Measurements from ENCODE around the gene DNAAF5. TPM values are rescaled to one million over a fixed set of nuclear protein-coding genes. Genes with fewer than 3 reads are reported as not detected.

The DNAAF5 gene
- total RNA-seq, 3 donors from 2014 or later, result 14.1 to 29.8 (median 23.6) TPM

- Histone ChIP-seq H3K27me3 (no peaks in the 10 kb centered on the region), H3K36me3 (no peaks in the 10 kb centered on the region), H3K4me1 (peaks cover 4 to 7% of the 10 kb centered on the region in 2 donors), H3K4me3 (no peak overlapping the region), H3K9me3 (peaks cover 0 to 11% of the 10 kb centered on the region in 2 donors), H3K27ac (no peak overlapping the region)
- intact Hi-C loops (cut with DNase I; ENCODE audit: low total_unique reads), result no loop called here
- no peak for TF ChIP-seq CTCF (IDR thresholded peaks at IDR 0.05)
- no peak for TF ChIP-seq POLR2A (IDR thresholded peaks at IDR 0.05)
- no peak for TF ChIP-seq POLR2AphosphoS5 (IDR thresholded peaks at IDR 0.05)
- DNase-seq (ENCODE audit: low spot score in 2 of 2), result no peak
Measured at GRCh38 chr7:732556-732955, 6.1 kb downstream of the DNAAF5 start.

DNA sequence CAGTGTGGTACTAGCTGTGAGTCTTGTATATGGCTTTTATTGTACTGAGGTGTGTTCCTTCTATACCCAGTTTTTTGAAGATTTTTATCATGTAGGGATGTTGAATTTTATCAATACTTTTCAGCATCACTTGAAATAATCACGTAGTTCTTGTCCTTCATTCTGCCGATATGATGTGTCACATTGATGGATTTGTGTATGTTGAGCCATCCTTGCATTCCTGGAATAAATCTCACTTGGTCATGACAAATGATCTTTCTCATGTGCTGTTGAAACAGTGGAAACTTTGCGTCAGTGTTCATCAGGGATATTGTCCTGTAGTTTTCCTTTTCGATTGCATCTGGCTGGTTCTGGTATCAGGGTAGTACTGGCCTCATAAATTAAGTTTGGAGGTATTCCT, 7.7 kb downstream of the DNAAF5 start:
- intact Hi-C loops (cut with DNase I; ENCODE audit: low total_unique reads), result no loop called here
- TF ChIP-seq CTCF (IDR thresholded peaks at IDR 0.05), result no peak
- no peak for TF ChIP-seq POLR2A (IDR thresholded peaks at IDR 0.05)
- TF ChIP-seq POLR2AphosphoS5 (IDR thresholded peaks at IDR 0.05), result no peak
- H3K4me1 ChIP-seq, result no peaks in the 10 kb centered on the region
- no peak for DNase-seq (ENCODE audit: low spot score in 2 of 2)
- H3K27ac ChIP-seq, result no peak overlapping the region
- no peaks in the 10 kb centered on the region for H3K27me3 ChIP-seq
- H3K9me3 ChIP-seq, result peaks cover 0 to 11% of the 10 kb centered on the region in 2 donors
- H3K36me3 ChIP-seq, result no peaks in the 10 kb centered on the region
- no peak overlapping the region for H3K4me3 ChIP-seq

DNA sequence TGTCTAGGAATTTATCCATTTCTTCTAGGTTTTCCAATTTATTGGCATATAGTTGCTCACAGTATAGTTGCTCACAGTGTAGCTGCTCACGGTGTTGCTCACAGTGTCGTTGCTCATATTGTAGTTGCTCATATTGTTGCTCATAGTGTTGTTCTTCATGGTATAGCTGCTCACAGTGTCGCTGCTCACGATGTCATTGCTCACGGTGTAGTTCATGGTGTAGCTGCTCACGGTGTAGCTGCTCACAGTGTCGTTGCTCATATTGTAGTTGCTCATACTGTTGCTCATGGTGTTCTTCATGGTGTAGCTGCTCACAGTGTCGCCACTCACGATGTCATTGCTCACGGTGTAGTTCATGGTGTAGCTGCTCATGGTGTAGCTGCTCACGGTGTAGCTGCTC, 8.3 kb downstream of the DNAAF5 start:
- Histone ChIP-seq H3K4me1 (no peaks in the 10 kb centered on the region), H3K4me3 (no peak overlapping the region), H3K27me3 (no peaks in the 10 kb centered on the region), H3K27ac (no peak overlapping the region), H3K36me3 (no peaks in the 10 kb centered on the region), H3K9me3 (peaks cover 0 to 11% of the 10 kb centered on the region in 2 donors)
- intact Hi-C loops (cut with DNase I; ENCODE audit: low total_unique reads), result no loop called here
- peak in 1 of 2 donors; percentile 5 for DNase-seq (ENCODE audit: low spot score in 2 of 2)
- TF ChIP-seq POLR2AphosphoS5 (IDR thresholded peaks at IDR 0.05) (no peak), POLR2A (IDR thresholded peaks at IDR 0.05) (no peak), CTCF (IDR thresholded peaks at IDR 0.05) (no peak)

DNA sequence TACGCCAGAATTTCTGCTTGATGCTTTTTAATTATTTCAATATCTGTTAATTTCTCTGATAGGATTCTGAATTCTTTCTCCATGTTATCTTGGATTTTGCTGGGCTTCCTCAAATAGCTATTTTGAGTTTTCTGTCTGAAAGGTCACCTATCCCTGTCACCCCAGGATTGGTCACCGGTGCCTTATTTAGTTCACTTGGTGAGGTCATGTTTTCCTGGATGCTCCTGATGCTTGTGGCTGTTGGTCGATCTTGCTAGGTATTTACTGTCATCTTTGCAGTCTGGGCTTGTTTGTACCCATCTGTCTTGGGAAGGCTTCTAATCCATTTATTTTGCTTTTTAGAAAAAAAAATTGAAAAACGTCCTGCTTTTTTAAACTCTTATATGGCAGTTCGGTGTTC, 11.7 kb downstream of the DNAAF5 start:
- H3K27ac ChIP-seq, result no peak overlapping the region
- intact Hi-C loops (cut with DNase I; ENCODE audit: low total_unique reads), result no loop called here
- no peaks in the 10 kb centered on the region for H3K36me3 ChIP-seq
- H3K27me3 ChIP-seq, result no peaks in the 10 kb centered on the region
- peaks cover 0 to 11% of the 10 kb centered on the region in 2 donors for H3K9me3 ChIP-seq
- no peak for DNase-seq (ENCODE audit: low spot score in 2 of 2)
- no peaks in the 10 kb centered on the region for H3K4me1 ChIP-seq
- TF ChIP-seq CTCF (IDR thresholded peaks at IDR 0.05) (no peak), POLR2A (IDR thresholded peaks at IDR 0.05) (no peak), POLR2AphosphoS5 (IDR thresholded peaks at IDR 0.05) (no peak)
- H3K4me3 ChIP-seq, result no peak overlapping the region

DNA sequence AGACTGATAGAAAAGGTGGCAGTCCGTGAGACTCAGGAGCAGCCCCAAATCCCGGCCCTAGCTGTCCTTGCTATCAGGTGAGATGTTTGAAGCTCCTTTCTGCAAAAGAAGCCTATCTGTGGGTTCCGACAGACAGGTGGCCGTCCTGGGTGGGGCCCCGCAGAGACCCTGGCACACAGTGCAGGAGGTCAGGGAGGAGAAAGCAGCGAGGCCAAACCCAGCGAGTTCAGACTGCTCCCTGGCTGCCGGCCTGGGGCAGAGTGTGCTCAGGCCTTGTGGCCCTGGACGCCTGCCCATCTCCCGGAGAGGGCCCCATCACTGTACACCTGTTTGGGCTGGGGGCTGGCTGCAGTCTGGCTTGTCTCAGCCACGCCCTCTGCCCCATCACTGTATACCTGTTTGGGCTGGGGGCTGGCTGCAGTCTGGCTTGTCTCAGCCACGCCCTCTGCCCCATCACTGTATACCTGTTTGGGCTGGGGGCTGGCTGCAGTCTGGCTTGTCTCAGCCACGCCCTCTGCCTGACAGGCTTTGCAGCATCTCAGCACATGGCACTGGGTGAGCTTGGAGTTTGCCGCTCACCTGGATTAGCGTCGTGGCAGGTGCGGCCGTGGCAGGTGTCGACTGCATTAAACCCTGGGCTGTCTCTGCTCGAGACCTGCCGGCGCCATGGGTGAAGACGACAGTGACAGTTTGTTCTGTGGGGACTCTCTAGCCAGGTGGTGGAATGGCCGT, 12.4 kb downstream of the DNAAF5 start:
- H3K9me3 ChIP-seq, result peaks cover 0 to 10% of the 10 kb centered on the region in 2 donors
- TF ChIP-seq CTCF (IDR thresholded peaks at IDR 0.05) (no peak), POLR2AphosphoS5 (IDR thresholded peaks at IDR 0.05) (no peak), POLR2A (IDR thresholded peaks at IDR 0.05) (no peak)
- intact Hi-C loops (cut with DNase I; ENCODE audit: low total_unique reads), result no loop called here
- no peaks in the 10 kb centered on the region for H3K36me3 ChIP-seq
- H3K27ac ChIP-seq, result no peak overlapping the region
- peak in 1 of 2 donors; percentile 46 for DNase-seq (ENCODE audit: low spot score in 2 of 2)
- no peaks in the 10 kb centered on the region for H3K27me3 ChIP-seq
- no peak overlapping the region for H3K4me3 ChIP-seq
- no peaks in the 10 kb centered on the region for H3K4me1 ChIP-seq
